GM18511 (cell line): Measurements from ENCODE around the gene PEX6.

Experiments used
- ATAC-seq: cut with Tn5 transposase; IDR thresholded peaks from one replicate; pipeline ENCODE4 v1.9.1; 2021; ENCODE audit warnings: mild to moderate bottlenecking, moderate library complexity; ENCODE audit not compliant: unreplicated experiment

Gene PEX6, protein sequence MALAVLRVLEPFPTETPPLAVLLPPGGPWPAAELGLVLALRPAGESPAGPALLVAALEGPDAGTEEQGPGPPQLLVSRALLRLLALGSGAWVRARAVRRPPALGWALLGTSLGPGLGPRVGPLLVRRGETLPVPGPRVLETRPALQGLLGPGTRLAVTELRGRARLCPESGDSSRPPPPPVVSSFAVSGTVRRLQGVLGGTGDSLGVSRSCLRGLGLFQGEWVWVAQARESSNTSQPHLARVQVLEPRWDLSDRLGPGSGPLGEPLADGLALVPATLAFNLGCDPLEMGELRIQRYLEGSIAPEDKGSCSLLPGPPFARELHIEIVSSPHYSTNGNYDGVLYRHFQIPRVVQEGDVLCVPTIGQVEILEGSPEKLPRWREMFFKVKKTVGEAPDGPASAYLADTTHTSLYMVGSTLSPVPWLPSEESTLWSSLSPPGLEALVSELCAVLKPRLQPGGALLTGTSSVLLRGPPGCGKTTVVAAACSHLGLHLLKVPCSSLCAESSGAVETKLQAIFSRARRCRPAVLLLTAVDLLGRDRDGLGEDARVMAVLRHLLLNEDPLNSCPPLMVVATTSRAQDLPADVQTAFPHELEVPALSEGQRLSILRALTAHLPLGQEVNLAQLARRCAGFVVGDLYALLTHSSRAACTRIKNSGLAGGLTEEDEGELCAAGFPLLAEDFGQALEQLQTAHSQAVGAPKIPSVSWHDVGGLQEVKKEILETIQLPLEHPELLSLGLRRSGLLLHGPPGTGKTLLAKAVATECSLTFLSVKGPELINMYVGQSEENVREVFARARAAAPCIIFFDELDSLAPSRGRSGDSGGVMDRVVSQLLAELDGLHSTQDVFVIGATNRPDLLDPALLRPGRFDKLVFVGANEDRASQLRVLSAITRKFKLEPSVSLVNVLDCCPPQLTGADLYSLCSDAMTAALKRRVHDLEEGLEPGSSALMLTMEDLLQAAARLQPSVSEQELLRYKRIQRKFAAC

GRCh38 chr6:42978839-42979522 is at the start of gene PEX6:
Gene PEX6, minus strand, starts transcription at chr6:42979181. Its CDS starts 31 bp downstream, at chr6:42979150.
- peak; percentile 95 for ATAC-seq

DNA sequence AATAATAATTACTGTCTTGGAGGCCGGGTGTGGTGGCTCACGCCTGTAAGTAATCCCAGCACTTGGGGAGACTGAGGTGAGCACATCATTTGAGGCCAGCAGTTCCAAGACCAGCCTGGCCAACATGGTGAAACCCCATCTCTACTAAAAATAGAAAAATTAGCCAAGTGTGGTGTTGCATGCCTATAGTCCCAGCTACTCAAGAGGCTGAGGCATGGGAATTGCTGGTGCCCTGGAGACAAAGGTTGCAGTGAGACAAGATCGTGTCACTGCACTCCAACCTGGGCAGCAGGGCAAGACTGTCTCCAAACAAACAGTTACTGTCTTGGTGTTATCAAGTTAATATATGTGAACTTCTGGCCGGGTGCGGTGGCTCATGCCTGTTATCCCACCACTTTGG is 47.4 kb upstream of the PEX6 start:
- no peak for ATAC-seq

- no peak for ATAC-seq
Measured at GRCh38 chr6:43024436-43024835, 45.5 kb upstream of the PEX6 start.

- ATAC-seq, result peak; percentile 83
Measured at GRCh38 chr6:43021270-43022047, 42.5 kb upstream of the PEX6 start, which contains the start of gene RRP36. Gene RRP36, plus strand, starts transcription at chr6:43021623. Its CDS starts 32 bp downstream, at chr6:43021655.

- no peak for ATAC-seq
Measured at GRCh38 chr6:43020847-43021246, 41.9 kb upstream of the PEX6 start.

DNA sequence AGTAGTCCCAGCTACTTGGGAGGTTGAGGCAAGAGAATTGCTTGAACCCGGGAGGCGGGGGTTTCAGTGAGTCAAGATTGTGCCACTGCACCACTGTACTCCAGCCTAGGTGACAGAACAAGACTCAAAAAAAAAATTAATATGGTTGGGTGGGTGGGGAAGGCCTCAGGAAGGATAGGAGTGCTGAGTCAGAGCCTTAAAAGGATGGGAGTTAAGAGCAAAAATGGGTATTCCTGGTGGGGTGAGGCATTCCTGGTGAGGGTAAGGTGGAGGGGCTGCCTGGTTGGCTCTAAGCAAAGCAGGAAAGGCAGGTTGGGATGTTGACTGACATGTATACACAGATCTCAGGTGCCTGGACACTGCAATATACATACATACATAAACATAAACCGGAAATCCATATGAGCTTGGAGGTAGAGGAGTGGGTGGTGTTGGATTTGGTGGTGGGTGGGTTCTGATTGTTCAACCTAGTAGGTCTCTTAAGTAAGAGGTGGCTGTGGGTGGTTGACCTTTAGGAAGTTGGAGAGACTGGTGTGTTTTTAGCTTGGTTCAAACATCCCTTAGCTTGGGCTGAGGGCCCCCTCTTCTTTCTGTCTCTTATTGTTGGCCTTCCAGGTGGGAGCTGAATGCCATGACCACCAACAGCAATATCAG is 41.2 kb upstream of the PEX6 start:
- no peak for ATAC-seq

GRCh38 chr6:43019152-43019551 is 40.2 kb upstream of the PEX6 start:
- no peak for ATAC-seq

DNA sequence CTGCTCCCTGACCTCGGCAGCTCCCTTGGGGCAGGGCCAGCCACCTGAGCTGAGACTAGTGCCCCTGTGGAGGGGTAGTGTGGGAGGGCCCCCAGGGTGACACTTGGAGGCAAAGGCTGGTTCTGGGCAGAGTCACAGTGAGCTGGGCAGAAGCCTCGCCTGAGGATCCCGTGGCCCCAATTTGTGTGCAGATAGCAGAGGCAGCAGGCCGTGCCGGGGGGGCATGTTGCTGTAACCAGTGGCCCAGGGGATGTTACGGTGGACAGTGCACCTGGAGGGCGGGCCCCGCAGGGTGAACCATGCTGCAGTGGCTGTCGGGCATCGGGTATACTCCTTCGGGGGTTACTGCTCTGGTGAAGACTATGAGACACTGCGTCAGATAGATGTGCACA is 38.0 kb upstream of the PEX6 start:
- ATAC-seq, result no peak

DNA sequence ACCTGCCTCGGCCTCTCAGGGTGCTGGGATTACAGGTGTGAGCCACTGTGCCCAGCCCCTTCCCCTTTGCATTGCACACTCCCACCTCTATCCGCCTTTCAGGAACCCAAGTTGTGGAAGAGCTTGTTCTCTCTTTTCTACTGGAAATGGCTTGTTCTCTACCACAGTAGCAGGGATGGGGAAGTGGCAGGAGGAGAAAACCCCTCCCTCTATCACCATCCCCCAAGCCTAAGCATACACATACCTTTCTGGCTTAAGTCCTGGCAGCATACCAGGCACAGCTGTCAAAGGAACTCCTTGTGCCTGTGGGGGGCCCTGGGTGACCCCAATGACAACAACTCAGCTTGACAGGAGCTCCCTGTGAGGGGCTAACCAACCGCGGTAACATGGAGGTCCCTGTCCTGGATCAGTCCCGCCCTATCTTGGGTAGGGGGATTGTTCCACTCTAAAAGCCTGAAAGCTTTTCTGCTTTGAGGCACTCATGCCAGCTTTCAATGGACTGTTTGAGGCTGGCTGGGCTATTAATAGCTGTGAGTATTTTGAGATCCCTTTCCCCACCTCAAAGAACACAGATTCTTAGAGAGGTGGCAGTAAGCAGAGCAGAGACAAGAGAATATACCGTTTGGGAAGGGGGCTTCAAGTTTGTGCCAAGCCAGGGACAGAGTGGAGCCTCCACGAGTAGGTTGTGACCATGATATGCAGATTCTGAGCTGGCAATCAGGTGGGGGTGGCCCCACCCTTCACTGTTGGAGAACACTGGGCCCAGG is 37.4 kb upstream of the PEX6 start:
- ATAC-seq, result no peak

GRCh38 chr6:43014434-43014909 is 35.5 kb upstream of the PEX6 start:
- ATAC-seq, result no peak

- peak; percentile 97 for ATAC-seq
Measured at GRCh38 chr6:43013843-43014433, 35.0 kb upstream of the PEX6 start, which contains the start of the genes KLHDC3 and MEA1. Gene KLHDC3, plus strand, starts transcription at chr6:43014249. Its CDS starts 2,944 bp downstream, at chr6:43017193. Gene MEA1, minus strand, starts transcription at chr6:43013946. Its CDS starts 133 bp downstream, at chr6:43013813.

- ATAC-seq, result peak; percentile 23
Measured at GRCh38 chr6:43013097-43013842, 34.3 kb upstream of the PEX6 start.

DNA sequence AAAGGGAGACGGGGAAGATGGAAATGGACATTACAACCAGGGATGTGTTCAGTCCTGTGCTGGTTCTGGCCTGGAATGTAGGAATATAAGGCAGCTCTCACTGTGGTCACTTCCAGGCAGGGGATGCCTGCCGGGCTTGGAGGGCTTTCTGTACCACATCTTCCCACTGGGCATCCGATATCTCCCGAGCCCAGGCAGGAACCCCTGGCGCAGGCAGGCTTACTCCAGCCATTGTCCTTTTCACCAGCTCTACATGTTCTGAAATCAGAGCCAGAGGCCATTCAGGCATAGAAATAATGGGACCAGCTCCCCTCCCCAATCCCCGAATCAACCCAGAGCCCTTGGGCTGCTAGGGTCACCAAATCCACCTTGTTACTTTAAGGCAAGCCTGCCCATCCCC is 33.4 kb upstream of the PEX6 start:
- no peak for ATAC-seq

DNA sequence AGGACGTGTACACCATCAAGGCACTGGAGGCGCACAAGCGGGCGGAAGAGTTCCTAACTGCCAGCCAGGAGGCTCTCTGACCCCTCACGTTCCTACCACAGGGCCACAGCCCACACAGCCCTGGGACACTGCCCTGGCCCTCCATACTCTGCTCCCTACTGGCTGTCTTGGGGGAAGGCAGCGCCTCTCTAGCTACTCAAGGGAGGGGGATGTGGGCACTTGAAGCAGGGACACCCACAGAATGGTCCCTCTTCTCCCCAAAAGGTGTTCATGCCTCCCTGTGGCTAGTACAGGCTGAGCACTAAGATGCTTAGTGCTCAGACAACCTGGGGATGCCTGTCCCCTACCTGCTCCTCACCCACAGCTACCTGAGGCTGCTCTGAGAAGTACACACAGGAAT is 32.2 kb upstream of the PEX6 start:
- no peak for ATAC-seq

- no peak for ATAC-seq
Measured at GRCh38 chr6:43009124-43009523, 30.1 kb upstream of the PEX6 start.

DNA sequence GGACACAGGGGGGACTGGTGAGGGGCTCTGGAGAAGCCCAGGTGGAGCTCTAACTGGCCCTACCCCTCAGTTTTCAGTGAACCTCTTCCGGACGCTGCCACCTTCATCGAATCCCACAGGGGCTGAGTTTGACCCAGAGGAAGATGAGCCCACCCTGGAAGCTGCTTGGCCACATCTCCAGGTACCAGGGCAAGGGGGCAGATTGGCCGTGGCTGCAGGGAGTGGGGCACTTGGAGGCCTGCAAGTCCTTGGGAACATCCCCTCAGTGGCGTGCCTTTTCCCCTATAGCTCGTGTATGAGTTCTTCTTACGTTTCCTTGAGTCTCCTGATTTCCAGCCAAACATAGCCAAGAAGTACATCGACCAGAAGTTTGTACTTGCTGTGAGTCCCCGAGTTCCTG is 28.1 kb upstream of the PEX6 start:
- no peak for ATAC-seq

GRCh38 chr6:43006251-43006650 is 27.3 kb upstream of the PEX6 start:
- no peak for ATAC-seq

DNA sequence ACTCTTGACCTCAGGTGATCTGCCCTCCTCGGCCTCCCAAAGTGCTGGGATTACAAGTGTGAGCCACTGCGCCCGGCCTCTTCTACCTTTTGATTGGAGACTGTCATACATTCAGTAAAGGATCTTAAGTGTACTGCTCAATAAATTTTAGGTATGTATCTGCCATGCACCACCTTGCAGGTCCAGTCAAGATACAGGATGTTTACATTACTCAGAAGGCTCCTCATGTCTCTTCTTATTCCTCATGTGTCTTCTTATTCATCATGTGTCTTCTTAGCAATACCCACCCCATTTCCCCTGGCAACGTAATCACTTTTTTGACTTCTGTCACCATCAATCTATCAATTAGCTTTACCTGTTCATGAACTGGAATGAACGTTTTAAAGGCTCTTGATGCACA is 26.9 kb upstream of the PEX6 start:
- ATAC-seq, result no peak
